Suprapubic skin (tissue), 4 donors: ENCODE results near the gene DPAGT1. TPM values are rescaled to one million over a fixed set of nuclear protein-coding genes. Genes with fewer than 3 reads are reported as not detected.

ENCODE experiments used
- DNase-seq, 2 donors: peaks; one replicate each; pipeline ENCODE4 v3.0.0-alpha.2; 2019; ENCODE audit warnings: low spot score in 2 of 2
- H3K27ac ChIP-seq: fragments of 200-600 bp; sonication (generic); one replicate; pipeline ENCODE4 v1.5.1; 2019
- H3K27me3 ChIP-seq: fragments of 200-600 bp; sonication (generic); one replicate; pipeline ENCODE4 v1.5.1; 2019
- H3K36me3 ChIP-seq: fragments of 200-600 bp; sonication (generic); one replicate; pipeline ENCODE4 v1.5.1; 2019
- H3K4me1 ChIP-seq: fragments of 200-600 bp; sonication (generic); one replicate; pipeline ENCODE4 v1.5.1; 2019
- H3K4me3 ChIP-seq: fragments of 200-600 bp; sonication (generic); one replicate; pipeline ENCODE4 v1.5.1; 2019; ENCODE audit warnings: mild to moderate bottlenecking
- H3K9me3 ChIP-seq: fragments of 200-600 bp; sonication (generic); one replicate; pipeline ENCODE4 v1.5.1; 2019
- CTCF ChIP-seq, 2 donors: fragments of 200-600 bp in 1 of 2; fragments of 450-650 bp in 1 of 2; sonication (generic) in 1 of 2; IDR thresholded peaks; one replicate each; pipeline ENCODE4 v1.5.1; 2016 to 2019; ENCODE audit warnings: antibody characterized with exemption in 2 of 2, mild to moderate bottlenecking in 1 of 2, moderate library complexity in 1 of 2
- EP300 ChIP-seq: sonication (generic); formaldehyde crosslinking; IDR thresholded peaks from one replicate; pipeline ENCODE4 v1.6.1; 2017; ENCODE audit warnings: antibody characterized with exemption
- POLR2A ChIP-seq, 2 donors: fragments of 450-650 bp; IDR thresholded peaks; one replicate each; pipeline ENCODE4 v1.6.1; 2017; ENCODE audit warnings: antibody characterized with exemption in 2 of 2, mild to moderate bottlenecking in 2 of 2, moderate library complexity in 2 of 2
- POLR2AphosphoS5 ChIP-seq, 3 donors: sonication (generic); formaldehyde crosslinking; IDR thresholded peaks; one replicate each; pipeline ENCODE4 v1.6.1; 2017; ENCODE audit warnings: antibody characterized with exemption in 3 of 3
- WGBS: methylation state at CpG from one replicate; pipeline ENCODE4 v1.1.5; 2018; 5-methylcytosine and 5-hydroxymethylcytosine counted together
- total RNA-seq, 4 donors: library from RNA; depleted of rRNA; stranded (reverse); fragments of >200 nt; gene quantifications; one replicate each; pipeline ENCODE4 v1.1.0, GENCODE V29; 2016

Gene DPAGT1
- total RNA-seq, 4 donors from 2014 or later, result 21.2 to 32.2 (median 26.9) TPM

GRCh38 chr11:119057000-119057769 lies 44.5 kb downstream of the DPAGT1 start, which contains the start of gene HYOU1:
HYOU1 (minus strand) TSS chr11:119057205; CDS start chr11:119056160, 1,045 bp downstream.
- Histone ChIP-seq H3K9me3 (no peaks in the 10 kb centered on the region), H3K36me3 (peaks cover 29% of the 10 kb centered on the region), H3K4me1 (peaks cover 21% of the 10 kb centered on the region), H3K27ac (peak within 1 kb of the TSS; percentile 83), H3K4me3 (peak within 1 kb of the TSS; percentile 88), H3K27me3 (no peaks in the 10 kb centered on the region)
- TF ChIP-seq POLR2A (IDR thresholded peaks at IDR 0.05) (peak; percentile 34 to 73), CTCF (IDR thresholded peaks at IDR 0.05) (peak in 1 of 2 donors; percentile 1), EP300 (no peak), POLR2AphosphoS5 (IDR thresholded peaks at IDR 0.05) (peak in 2 of 3 donors; percentile 10 to 62)
- peak; percentile 98 to 99 for DNase-seq
- WGBS, result 0% methylated on average over 11 of the region's 79 CpGs

- Histone ChIP-seq H3K27me3 (no peaks in the 10 kb centered on the region), H3K36me3 (peaks cover 36% of the 10 kb centered on the region), H3K27ac (peak overlapping the region; percentile 83), H3K9me3 (no peaks in the 10 kb centered on the region), H3K4me1 (peaks cover 21% of the 10 kb centered on the region), H3K4me3 (peak overlapping the region; percentile 88)
- 2% methylated on average over 10 of the region's 48 CpGs for WGBS
- TF ChIP-seq EP300, result no peak
- no peak for TF ChIP-seq POLR2AphosphoS5 (IDR thresholded peaks at IDR 0.05)
- no peak for TF ChIP-seq CTCF (IDR thresholded peaks at IDR 0.05)
- TF ChIP-seq POLR2A (IDR thresholded peaks at IDR 0.05), result no peak
- DNase-seq, result peak in 1 of 2 donors; percentile 75
Measured at GRCh38 chr11:119056421-119056999, 45.1 kb downstream of the DPAGT1 start.

GRCh38 chr11:119055901-119056300 lies 45.8 kb downstream of the DPAGT1 start:
- whole genome bisulfite sequencing, result 40% methylated on average over 6 of the region's 6 CpGs
- DNase-seq, result no peak
- no peak overlapping the region for H3K27ac ChIP-seq
- no peaks in the 10 kb centered on the region for H3K9me3 ChIP-seq
- H3K36me3 ChIP-seq, result peaks cover 42% of the 10 kb centered on the region
- H3K27me3 ChIP-seq, result no peaks in the 10 kb centered on the region
- H3K4me1 ChIP-seq, result peaks cover 21% of the 10 kb centered on the region
- peak overlapping the region; percentile 88 for H3K4me3 ChIP-seq
- TF ChIP-seq EP300, result no peak
- no peak for TF ChIP-seq CTCF (IDR thresholded peaks at IDR 0.05)
- no peak for TF ChIP-seq POLR2AphosphoS5 (IDR thresholded peaks at IDR 0.05)
- no peak for TF ChIP-seq POLR2A (IDR thresholded peaks at IDR 0.05)

- no peak for DNase-seq
- no peak overlapping the region for H3K27ac ChIP-seq
- H3K27me3 ChIP-seq, result no peaks in the 10 kb centered on the region
- peaks cover 54% of the 10 kb centered on the region for H3K36me3 ChIP-seq
- WGBS, result 100% methylated on average over 3 of the region's 10 CpGs
- TF ChIP-seq POLR2AphosphoS5 (IDR thresholded peaks at IDR 0.05), result no peak
- peaks cover 21% of the 10 kb centered on the region for H3K4me1 ChIP-seq
- H3K9me3 ChIP-seq, result no peaks in the 10 kb centered on the region
- no peak overlapping the region for H3K4me3 ChIP-seq
Measured at GRCh38 chr11:119054418-119054817, 47.2 kb downstream of the DPAGT1 start.

GRCh38 chr11:119052163-119052814 lies 49.4 kb downstream of the DPAGT1 start:
- no peak for DNase-seq
- peaks cover 13% of the 10 kb centered on the region for H3K4me1 ChIP-seq
- H3K4me3 ChIP-seq, result no peak overlapping the region
- H3K27me3 ChIP-seq, result no peaks in the 10 kb centered on the region
- H3K36me3 ChIP-seq, result peaks cover 75% of the 10 kb centered on the region
- WGBS, result 92% methylated on average over 23 of the region's 23 CpGs
- no peak for TF ChIP-seq EP300
- TF ChIP-seq POLR2AphosphoS5 (IDR thresholded peaks at IDR 0.05), result no peak
- no peak for TF ChIP-seq CTCF (IDR thresholded peaks at IDR 0.05)
- no peak for TF ChIP-seq POLR2A (IDR thresholded peaks at IDR 0.05)
- no peak overlapping the region for H3K27ac ChIP-seq
- no peaks in the 10 kb centered on the region for H3K9me3 ChIP-seq
